Skeletal muscle tissue (tissue), 4 donors: Measurements from ENCODE around the gene RHCG. TPM values are rescaled to one million over a fixed set of nuclear protein-coding genes. Genes with fewer than 3 reads are reported as not detected.

Experiments
- H3K27ac ChIP-seq: one replicate; pipeline ENCODE4 v1.7.0; 2013; ENCODE audit warnings: mild to moderate bottlenecking, low read depth, low read length, inconsistent platforms
- H3K27me3 ChIP-seq, 3 donors: one replicate each; pipeline ENCODE4 v1.7.0; 2013; ENCODE audit warnings: low read length in 3 of 3; ENCODE audit not compliant: control insufficient read depth in 3 of 3, insufficient read depth in 3 of 3
- H3K36me3 ChIP-seq, 3 donors: one replicate each; pipeline ENCODE4 v1.7.0; 2013; ENCODE audit warnings: low read length in 3 of 3; ENCODE audit not compliant: control insufficient read depth in 3 of 3, insufficient read depth in 3 of 3
- H3K4me1 ChIP-seq, 3 donors: one replicate each; pipeline ENCODE4 v1.7.0; 2013; ENCODE audit warnings: low read length in 3 of 3, mild to moderate bottlenecking in 3 of 3; ENCODE audit not compliant: control insufficient read depth in 3 of 3, insufficient read depth in 3 of 3
- H3K4me3 ChIP-seq, 3 donors: one replicate each; pipeline ENCODE4 v1.7.0; 2013; ENCODE audit warnings: low read length in 3 of 3
- H3K9ac ChIP-seq, 3 donors: one replicate each; pipeline ENCODE4 v1.7.0; 2013; ENCODE audit warnings: low read length in 3 of 3, mild to moderate bottlenecking in 3 of 3, moderate library complexity in 2 of 3, low read depth in 1 of 3
- H3K9me3 ChIP-seq, 3 donors: one replicate each; pipeline ENCODE4 v1.7.0; 2013; ENCODE audit warnings: low read length in 3 of 3; ENCODE audit not compliant: control insufficient read depth in 3 of 3
- total RNA-seq: library from RNA; depleted of rRNA; stranded (reverse); fragments of >200 nt; gene quantifications from one replicate; pipeline ENCODE4 v1.2.3, GENCODE V29; 2014
- donor health status: Osteomylitis.

RHCG gene
- total RNA-seq, 1 donor from 2014 or later = not detected

GRCh38 chr15:89439764-89440163 is 56.6 kb downstream of the RHCG start:
- Histone ChIP-seq H3K36me3 (no peaks in the 10 kb centered on the region), H3K4me1 (no peaks in the 10 kb centered on the region)

GRCh38 chr15:89436560-89437311 is 59.6 kb downstream of the RHCG start:
- Histone ChIP-seq H3K9ac (no peak overlapping the region), H3K9me3 (no peaks in the 10 kb centered on the region), H3K36me3 (no peaks in the 10 kb centered on the region), H3K27ac (no peak overlapping the region), H3K4me3 (no peak overlapping the region), H3K27me3 (peaks cover 23 to 48% (median 43%) of the 10 kb centered on the region in 3 donors), H3K4me1 (no peaks in the 10 kb centered on the region)

More at GRCh38 chr15:89439764-89440163, 56.6 kb downstream of the RHCG start:
- no peak overlapping the region for H3K27ac ChIP-seq
- H3K4me3 ChIP-seq = no peak overlapping the region
- H3K9ac ChIP-seq = no peak overlapping the region
- peaks cover 20 to 58% (median 55%) of the 10 kb centered on the region in 3 donors for H3K27me3 ChIP-seq
- H3K9me3 ChIP-seq = no peaks in the 10 kb centered on the region

DNA sequence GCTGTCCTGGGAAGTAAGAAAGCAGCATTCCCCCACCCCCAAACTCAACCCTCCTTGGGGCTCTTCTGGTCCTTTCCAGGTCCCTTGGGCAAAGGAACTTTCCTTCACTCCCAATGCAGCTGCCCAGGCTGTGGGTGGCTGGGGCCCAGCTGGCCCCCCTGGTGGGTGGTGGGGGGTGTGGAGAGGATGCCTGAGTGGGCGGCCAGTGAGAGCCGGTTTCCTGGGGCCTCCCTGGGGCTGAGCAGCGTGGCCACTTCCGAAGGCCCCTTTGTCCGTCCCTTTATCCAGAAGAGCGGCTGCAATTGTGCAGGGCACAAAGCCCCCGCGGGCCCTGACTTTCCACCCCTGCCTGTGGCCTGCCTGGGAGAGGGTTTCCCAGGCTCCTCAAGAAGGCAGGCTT is 61.0 kb downstream of the RHCG start:
- peaks cover 6 to 7% (median 6%) of the 10 kb centered on the region in 3 donors for H3K4me1 ChIP-seq
- no peaks in the 10 kb centered on the region for H3K36me3 ChIP-seq
- no peak overlapping the region for H3K4me3 ChIP-seq
- no peak overlapping the region for H3K9ac ChIP-seq
- H3K9me3 ChIP-seq = no peaks in the 10 kb centered on the region
- H3K27ac ChIP-seq = no peak overlapping the region
- H3K27me3 ChIP-seq = peaks cover 25 to 49% (median 38%) of the 10 kb centered on the region in 3 donors

DNA sequence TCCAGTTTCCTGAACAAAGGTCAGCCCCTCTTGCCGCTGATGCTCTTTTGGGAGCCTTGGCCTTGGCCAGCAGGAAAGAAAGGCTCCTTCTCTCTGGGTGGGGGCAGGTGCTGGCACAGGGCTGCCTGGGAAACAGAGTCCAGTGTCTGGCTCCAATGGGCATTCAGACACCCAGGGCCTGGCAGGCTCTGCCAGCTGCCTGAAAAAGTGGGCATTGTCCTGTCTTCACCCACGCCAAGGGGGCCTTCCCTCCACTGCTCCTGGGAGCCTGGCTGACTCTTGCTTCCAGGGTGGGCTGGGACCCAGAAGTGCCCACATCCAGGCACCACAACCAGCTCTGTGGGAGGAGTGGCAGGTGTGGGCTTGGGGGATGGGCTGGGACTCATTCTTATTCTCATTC is 62.7 kb downstream of the RHCG start:
- H3K9ac ChIP-seq = no peak overlapping the region
- peaks cover 7 to 8% (median 8%) of the 10 kb centered on the region in 3 donors for H3K4me1 ChIP-seq
- no peaks in the 10 kb centered on the region for H3K36me3 ChIP-seq
- no peaks in the 10 kb centered on the region for H3K9me3 ChIP-seq
- H3K27me3 ChIP-seq = peaks cover 25 to 47% (median 33%) of the 10 kb centered on the region in 3 donors
- H3K27ac ChIP-seq = no peak overlapping the region
- H3K4me3 ChIP-seq = no peak overlapping the region

- peaks cover 7 to 39% (median 10%) of the 10 kb centered on the region in 3 donors for H3K27me3 ChIP-seq
- H3K27ac ChIP-seq = no peak overlapping the region
- no peaks in the 10 kb centered on the region for H3K36me3 ChIP-seq
- no peaks in the 10 kb centered on the region for H3K9me3 ChIP-seq
- peak overlapping the region; percentile 55 to 81 (median 74) for H3K4me3 ChIP-seq
- H3K4me1 ChIP-seq = peaks cover 7 to 8% (median 8%) of the 10 kb centered on the region in 3 donors
- peak overlapping the region in 2 of 3 donors; percentile 34 to 79 for H3K9ac ChIP-seq
Measured at GRCh38 chr15:89430530-89431341, 65.6 kb downstream of the RHCG start.

DNA sequence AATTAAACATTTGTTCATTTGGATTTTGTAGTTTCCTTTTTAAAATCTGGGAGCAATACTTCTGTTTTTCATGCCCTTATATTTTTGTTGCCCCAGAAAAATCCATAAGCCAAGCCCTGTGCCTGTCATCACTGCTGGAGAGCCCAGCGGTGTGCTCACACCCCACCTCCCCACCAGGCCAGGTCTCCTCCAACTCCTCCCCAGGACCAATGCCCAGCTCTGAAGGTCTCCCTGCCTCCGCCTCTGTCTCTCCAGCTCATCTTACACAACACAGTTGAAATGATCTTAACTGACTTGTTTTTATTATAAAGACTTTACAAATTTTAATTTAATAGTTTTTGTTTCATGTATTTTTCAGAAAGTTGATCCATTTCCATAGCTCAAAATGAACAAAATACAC is 66.4 kb downstream of the RHCG start:
- no peaks in the 10 kb centered on the region for H3K9me3 ChIP-seq
- peaks cover 5 to 35% (median 10%) of the 10 kb centered on the region in 3 donors for H3K27me3 ChIP-seq
- peak overlapping the region in 1 of 3 donors; percentile 55 for H3K4me3 ChIP-seq
- H3K4me1 ChIP-seq = peaks cover 7 to 8% (median 8%) of the 10 kb centered on the region in 3 donors
- H3K9ac ChIP-seq = peak overlapping the region in 1 of 3 donors; percentile 79
- no peak overlapping the region for H3K27ac ChIP-seq
- no peaks in the 10 kb centered on the region for H3K36me3 ChIP-seq

GRCh38 chr15:89429023-89429422 is 67.4 kb downstream of the RHCG start:
- H3K36me3 ChIP-seq = no peaks in the 10 kb centered on the region
- peaks cover 7 to 8% (median 8%) of the 10 kb centered on the region in 3 donors for H3K4me1 ChIP-seq
- peaks cover 5 to 31% (median 10%) of the 10 kb centered on the region in 3 donors for H3K27me3 ChIP-seq
- no peak overlapping the region for H3K27ac ChIP-seq
- H3K9ac ChIP-seq = no peak overlapping the region
- no peak overlapping the region for H3K4me3 ChIP-seq
- no peaks in the 10 kb centered on the region for H3K9me3 ChIP-seq

GRCh38 chr15:89428246-89428645 is 68.1 kb downstream of the RHCG start:
- peaks cover 7 to 8% (median 8%) of the 10 kb centered on the region in 3 donors for H3K4me1 ChIP-seq
- no peaks in the 10 kb centered on the region for H3K9me3 ChIP-seq
- H3K36me3 ChIP-seq = no peaks in the 10 kb centered on the region
- H3K4me3 ChIP-seq = no peak overlapping the region
- no peak overlapping the region for H3K9ac ChIP-seq
- H3K27me3 ChIP-seq = peaks cover 5 to 29% (median 7%) of the 10 kb centered on the region in 3 donors
- H3K27ac ChIP-seq = no peak overlapping the region

- Histone ChIP-seq H3K36me3 (no peaks in the 10 kb centered on the region), H3K4me1 (peaks cover 7 to 8% (median 8%) of the 10 kb centered on the region in 3 donors), H3K9ac (no peak overlapping the region), H3K4me3 (no peak overlapping the region), H3K9me3 (no peaks in the 10 kb centered on the region), H3K27ac (no peak overlapping the region), H3K27me3 (peaks cover 11 to 35% (median 13%) of the 10 kb centered on the region in 3 donors)
Measured at GRCh38 chr15:89426500-89426899, 69.9 kb downstream of the RHCG start.

GRCh38 chr15:89423981-89424380 is 72.4 kb downstream of the RHCG start:
- H3K4me1 ChIP-seq = no peaks in the 10 kb centered on the region
- no peaks in the 10 kb centered on the region for H3K9me3 ChIP-seq
- H3K9ac ChIP-seq = no peak overlapping the region
- H3K36me3 ChIP-seq = no peaks in the 10 kb centered on the region
- H3K27me3 ChIP-seq = peaks cover 23 to 46% (median 30%) of the 10 kb centered on the region in 3 donors
- no peak overlapping the region for H3K4me3 ChIP-seq
- no peak overlapping the region for H3K27ac ChIP-seq
